SW 1271 (cell line): ENCODE data around the gene ATXN3.

Experiments
- DNase-seq, 2 experiments: peaks; one replicate each; lab custom pipeline; 2025; lab: John Stamatoyannopoulos, UW

The ATXN3 gene

DNA sequence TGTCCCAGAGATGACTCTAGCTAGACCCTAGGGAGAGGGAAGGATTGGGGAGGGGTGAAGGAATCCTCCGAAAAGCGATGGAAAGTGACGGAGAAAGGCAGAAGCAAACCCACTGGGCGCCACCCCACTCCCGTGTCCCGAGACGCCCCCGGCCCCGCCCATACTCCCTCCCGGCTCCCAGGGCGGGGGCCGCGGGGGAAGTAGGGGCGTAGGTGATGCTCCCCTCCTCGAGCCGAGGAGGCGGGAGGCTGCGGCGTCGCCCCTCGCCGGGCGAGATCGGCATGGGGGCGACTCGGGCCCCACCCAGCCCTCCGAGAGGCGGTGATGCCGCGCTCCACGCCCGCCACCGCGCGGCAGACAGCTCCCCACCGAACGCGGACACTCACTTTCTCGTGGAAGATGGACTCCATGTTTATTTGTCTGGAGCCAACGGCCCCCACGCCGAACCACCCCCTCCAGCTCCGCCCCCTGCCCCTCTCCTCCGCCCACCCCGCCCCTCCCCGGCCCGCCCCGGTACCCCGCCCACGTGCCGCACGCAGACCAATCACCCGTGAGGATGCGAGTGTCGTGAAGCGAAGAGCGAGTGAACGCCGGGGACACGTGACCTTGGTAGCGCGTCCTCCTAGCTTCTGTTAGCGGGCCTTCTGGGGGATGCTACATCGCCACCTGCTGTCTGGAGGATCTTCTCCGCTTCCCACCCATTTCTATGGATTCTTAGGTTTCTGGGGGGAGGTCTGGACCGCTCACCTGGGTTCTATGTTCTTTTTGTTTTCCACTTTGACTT, at the start of gene ATXN3:
Gene ATXN3 (minus strand): TSS at position 440 of the 784 bp plus-strand sequence. CDS start 30 bp downstream, at position 410.
- peak; percentile 95 to 98 for DNase-seq

DNA sequence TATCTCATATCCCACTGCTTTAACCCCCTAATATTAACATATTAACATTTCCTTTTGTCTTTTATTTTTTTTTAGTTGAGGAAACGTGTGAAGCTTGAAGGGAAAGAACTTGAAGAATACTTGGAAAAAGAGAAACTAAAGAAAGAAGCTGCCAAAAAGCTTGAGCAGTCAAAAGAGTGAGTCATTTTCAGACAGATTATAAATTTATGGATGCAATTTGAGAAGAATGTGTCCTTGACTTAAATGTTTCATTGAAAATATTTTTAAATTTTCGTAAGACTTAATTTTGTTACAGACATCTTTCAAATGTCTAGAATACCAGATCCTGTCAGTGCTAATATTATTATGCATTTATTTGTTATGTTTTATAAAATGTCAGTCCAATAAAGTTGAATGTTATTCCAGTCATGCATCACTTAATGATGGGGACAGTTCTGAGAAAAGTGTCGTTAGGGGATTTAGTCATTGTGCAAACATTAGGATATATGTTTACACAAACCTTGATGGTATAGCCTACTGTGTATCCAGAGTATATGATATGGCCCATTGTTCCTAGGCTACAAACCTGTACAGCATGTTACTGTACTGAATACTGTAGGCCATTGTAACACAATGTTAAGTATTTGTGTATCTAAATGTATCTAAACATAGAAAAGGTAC, 48.0 kb upstream of the ATXN3 start:
- DNase-seq = no peak

DNA sequence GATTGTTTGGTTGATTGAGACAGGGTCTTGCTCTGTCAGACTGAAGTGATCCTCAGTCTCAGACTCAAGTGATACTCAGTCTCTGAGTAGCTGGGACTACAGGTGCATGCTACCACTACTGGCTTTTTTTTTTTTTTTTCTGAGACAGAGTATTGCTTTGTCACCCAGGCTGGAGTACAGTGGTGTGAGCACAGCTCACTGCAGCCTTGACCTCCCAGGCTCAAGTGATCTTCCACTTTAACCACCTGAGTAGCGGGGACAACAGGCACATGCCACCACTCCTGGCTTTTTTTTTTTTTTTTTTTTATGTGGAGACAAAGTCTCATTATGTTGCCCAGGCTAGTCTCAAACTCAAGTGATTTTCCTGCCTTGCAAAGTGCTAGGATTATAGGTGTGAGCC, 47.2 kb upstream of the ATXN3 start:
- DNase-seq = no peak

DNA sequence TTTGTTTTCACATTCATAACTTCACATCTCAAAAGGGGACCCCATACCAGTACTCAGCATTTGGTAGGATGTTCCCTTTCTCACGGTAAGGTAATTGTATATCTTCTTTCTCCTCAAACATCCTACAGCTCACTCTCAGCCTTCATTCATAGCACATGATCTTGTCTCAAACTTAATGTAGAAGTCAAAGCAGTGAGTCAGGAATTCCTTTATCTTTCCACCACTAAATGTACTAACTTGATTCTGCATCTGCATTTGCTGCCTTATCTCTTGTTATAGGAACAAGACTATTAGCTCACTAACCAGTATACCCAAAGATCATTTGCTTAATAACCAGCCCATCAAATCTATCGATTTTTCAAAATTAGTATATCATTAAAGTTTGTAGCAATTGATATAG, 38.3 kb upstream of the ATXN3 start:
- no peak for DNase-seq

DNA sequence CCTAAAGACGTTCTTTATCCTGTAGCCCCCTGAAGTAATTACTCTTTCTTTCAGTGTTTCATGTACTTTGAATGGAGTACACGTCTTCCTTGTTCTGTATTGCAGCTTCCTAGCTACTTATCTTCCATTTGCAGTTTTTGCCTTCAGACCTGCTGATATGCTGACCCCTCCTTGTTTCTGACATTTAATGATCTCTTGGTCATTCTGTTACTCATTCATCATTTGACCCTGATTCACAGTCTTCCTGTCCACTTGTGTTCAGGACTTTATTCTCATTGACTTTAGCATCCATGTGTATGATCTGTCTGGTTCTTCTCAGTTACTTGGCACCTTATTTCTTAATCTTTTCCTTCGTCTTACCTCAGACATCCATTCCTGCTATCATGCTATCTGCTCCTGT, 37.6 kb upstream of the ATXN3 start:
- no peak for DNase-seq

DNA sequence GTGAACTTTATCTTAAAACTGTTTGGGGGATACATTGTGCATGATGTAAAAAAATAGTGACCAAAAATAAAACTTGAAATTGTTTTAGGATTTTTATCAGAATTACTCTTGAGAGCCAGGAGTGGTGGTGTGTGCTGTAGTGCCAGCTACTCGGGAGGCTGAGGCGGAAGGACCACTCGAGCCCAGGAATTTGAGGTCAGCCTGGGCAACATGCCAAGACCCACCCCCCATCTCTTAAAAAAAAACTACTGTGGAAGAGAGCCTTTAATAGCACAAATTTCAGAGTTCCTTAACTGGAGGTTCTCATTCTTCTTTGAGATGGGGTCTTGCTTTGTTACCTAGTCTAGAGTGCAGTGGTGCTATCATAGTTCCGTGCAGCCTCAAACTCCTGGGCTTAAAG, 36.9 kb upstream of the ATXN3 start:
- no peak for DNase-seq

DNA sequence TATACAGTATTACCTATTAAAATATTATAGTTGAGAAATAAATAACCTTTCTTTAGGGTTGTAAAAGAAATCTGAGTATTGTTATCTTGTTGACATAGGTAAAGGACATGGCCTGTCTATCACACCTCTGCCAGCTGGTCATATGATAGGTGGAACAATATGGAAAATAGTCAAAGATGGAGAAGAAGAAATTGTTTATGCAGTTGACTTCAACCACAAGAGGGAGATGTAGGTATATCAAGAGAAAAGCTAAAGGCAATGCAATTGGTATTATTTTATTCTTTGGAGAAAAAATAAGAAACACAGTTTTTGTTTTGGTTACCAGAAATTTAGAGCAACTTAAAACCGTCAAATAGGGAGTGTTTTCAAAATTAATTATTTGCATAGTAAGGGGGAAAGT, 28.9 kb upstream of the ATXN3 start:
- DNase-seq = peak in 1 of 2 experiments; percentile 63

DNA sequence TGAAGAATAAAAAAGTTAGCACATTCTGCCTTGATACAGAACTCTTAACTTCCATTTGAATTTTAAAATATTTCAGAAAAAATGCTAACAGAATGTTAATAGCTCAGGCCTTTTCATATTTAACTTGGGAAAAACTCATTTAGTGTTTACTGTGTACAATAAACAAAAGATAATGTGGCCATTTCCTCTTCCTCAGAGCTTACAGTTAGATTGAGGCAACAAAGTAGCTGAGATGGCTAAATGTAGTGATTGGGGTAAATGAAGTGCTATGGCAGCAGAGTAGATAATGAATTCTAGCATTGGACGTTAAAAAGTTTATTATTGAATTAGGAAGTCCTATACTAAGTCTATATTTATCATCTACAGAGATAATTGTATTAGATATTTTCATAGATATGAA, 28.1 kb upstream of the ATXN3 start:
- no peak for DNase-seq

DNA sequence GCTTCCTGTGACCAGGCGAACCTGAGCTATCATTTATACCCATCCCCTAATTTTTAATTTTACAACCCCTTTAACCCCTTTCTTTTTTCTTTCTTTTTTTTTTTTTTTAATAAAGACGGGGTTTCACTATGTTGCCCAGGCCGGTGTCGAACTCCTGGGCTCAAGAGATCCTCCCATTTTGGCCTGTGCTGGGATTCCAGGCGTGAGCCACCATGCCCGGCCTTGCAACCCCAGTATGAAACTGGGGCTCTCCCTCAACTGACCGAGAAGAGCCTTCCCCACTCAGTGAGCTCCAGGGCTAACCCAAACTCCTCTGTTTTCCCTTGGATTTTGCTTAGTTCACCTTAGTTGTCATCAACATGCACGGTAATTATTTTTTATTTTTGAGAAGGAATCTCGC, 16.4 kb upstream of the ATXN3 start:
- DNase-seq = no peak

DNA sequence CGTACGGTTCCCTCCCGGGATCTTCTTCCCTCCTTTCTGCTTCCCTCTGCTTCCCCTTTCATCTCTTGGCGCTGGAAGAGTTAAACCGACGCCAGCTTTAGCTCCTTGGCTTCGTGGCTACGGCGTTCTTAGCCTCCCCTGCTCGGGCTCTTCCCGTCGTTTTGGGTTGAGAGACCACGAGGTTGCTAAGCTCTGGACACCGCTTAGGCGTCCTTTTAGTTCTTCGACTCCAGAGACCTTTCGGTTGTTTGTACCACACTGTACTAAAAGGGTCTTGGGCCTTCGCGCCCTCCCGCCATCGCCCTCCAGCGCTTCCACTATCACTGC, 15.9 kb upstream of the ATXN3 start:
- peak in 1 of 2 experiments; percentile 31 for DNase-seq

DNA sequence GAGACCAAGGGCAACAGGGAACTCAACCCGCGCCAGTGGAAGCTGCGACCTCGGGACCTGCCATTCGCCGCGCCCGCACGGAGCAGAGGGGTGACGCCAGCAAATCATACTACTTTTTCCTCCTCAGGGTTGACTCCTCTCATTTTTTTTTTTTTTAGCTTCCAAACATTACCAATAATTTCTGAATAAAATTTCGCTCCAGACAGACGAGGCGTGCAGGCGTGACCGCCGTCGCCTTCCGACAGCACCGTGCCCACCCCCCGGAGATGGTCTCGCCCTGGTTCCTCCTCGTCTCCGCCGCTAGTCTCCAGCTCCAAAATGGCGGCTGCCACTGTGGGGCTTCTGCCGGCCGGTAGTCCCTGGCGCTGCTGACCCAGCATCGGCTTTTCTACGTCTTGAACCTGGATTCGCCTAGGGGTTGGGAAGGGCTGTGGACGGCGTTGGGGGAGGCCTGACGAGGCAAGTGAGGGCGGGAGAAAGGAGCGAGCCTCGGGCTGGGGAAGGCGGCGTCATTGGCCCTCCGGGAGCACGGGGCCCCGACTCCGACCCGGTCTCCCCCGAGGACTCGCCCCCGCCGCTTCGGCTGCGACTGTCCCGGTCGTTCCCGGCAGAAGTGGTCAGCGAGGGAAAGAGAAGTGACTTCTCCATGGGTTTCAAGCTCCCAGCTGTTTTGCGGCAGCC, 15.4 kb upstream of the ATXN3 start, which contains the start of the genes CPSF2 and NDUFB1:
Gene CPSF2 (plus strand): TSS at position 300 of the 681 bp plus-strand sequence. CDS start 9,016 bp downstream, outside the sequence.
Gene NDUFB1 (minus strand): TSS at position 37 of the 681 bp plus-strand sequence. CDS start 4,069 bp downstream, outside the sequence.
- peak; percentile 56 to 90 for DNase-seq

DNA sequence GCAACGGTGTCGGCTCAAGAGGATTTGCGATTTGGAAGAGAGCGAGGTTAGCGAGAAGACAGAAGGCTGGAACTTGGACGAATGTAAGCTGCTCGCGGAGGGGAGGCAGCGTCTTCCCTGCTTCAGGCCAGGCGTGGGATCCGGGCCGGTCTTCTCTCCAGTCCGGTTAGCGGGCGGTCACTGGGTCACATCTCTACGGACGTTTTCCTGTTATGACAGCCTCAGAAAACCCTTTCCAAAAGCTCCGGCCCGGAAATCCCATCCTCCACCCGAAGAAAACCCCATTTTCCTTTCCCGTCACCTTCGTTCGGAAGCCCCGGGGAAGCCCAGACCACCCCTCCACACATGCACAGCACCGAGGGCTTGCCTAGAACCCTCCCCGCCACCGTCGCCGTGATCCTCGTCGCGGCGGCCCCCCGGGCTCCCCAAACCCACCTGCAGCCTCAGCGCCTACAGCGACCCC, 14.9 kb upstream of the ATXN3 start:
- peak in 1 of 2 experiments; percentile 53 for DNase-seq

DNA sequence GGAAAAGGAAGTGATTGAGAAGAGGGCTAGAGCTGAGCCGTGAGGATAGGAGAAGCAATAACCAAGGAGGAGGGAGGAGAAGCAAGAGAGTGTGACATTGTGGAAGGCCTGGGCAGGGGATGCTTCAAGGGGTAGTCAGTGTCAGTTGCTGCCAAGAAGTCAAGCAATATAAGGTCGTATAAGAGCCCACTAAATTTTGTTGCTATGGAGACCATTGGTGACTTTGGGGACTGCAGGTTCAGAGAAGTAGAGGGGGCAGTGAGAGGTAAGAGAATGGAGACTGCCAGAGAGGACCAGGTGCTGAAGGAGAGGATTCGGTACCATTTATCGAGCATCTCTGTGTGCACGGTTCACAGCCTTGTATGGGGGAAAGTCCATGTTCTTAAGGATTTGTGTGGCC, 3.1 kb upstream of the ATXN3 start:
- no peak for DNase-seq

DNA sequence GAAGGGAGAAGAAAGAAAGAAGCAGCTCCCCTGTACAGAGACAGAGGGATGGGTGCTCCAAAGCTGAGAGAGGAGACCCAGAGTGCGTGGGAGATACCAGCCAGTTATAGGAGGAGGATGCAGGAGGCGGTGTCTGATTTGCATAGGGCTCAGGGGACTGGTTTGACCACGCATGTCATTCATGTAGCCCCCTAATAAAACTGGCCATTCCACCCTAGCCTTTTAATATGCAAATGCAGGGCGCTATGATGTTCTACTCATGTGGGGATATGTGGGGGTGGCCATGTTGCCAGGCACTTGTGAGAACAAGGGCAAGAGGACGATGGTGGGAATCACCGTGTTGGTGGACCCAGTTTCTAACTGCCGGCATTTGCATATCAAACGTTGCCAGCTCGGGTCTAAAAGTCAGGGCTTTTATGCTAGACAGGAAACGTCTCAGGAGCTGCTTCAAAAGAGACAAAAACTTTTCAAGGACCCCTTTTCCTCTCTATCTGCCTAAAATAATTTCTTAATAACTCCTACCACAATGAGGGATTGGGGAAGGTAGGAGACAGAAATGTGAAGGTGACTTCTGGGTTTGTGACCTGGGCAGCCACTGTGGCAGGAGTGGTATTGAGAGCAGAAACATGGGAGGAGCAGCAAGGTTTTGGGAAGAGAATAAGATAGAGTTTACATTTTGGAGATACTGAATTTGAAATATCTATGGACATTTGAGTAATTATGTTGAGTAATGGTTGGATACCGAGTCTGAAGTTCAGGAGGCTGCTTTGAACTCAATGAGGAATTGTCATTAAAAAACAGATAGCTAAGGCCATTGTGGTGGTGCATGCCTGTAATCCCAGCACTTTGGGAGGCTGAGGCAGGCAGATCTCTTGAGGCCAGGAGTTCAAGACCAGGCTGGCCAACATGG, 2.2 kb upstream of the ATXN3 start:
- DNase-seq = no peak

DNA sequence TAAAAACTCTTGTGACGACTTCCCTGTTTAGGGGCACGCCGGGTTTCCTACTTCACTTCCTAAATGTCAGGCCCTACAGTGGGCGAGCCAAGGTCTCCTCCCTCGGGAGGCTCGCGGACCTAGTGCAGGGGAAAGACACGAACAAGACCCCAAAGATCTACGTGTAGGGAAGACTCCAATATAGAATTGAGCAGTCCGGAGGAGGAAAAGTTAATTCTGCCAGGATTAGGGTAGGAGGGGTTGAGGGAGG, 564 bp downstream of the ATXN3 start:
- DNase-seq = peak in 1 of 2 experiments; percentile 78

DNA sequence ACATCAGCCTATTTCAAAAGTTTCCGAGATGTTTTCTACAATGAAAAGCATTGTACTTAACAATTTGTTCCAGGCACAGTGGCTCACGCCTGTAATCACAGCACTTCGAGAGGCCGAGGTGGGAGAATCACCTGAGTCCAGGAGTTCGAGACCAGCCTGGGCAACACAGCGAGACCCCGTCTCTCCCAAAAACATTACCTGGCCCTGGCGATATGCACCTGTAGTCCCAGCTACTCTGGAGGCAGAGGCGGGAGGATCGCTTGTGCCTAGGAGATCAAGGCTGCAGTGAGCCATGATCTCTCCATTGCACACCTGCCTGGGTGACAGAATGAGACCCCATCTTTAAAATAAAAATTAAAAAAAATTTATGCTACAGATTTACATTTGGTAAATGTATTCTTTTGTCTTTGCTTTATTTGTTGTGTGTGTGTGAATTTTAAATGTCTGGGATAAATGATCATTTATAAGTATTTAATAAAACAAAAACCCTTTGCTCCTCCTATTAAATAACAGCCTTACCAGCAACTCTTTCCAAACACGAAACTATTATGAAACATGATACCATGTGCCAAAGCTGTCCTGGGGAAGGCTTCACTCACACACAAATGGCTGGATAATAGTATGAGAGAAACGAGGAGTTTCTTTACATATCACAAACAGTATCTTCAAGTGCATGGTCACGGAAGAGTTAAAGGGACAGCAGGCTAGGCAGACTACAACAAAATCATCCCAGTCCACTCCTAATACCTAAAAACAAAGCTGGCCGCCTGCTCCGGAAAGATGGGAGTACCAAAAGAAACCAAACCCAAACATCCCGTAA, 1.1 kb downstream of the ATXN3 start:
- DNase-seq = no peak

DNA sequence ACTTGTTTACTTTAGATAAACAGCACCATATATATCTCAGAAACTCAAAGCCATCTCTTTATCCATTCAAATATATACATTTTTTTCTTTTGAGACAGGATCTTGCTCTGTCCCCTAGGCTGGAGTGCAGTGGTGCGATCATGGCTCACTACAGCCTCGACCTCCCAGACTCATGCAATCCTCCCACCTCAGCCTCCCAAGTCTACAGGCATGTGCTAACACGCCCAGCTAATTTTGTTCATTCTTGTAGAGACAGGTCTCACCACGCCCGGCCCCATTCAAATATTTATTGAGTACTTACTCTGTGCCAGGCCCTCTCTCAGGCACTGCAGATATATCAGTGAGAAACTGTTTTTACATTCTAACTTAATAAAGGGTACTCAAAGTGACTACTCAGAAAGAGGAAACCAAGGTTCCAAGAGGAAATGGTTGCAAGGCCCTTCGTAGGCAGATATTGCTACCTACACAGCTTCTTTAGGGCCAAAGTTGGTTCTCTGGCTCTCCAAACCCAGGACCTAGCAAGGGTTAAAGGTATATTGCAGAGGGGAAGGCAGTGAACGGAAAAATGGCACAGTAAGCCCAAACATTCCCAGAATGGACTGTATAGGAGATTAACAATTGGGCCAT, 2.9 kb downstream of the ATXN3 start:
- DNase-seq = no peak

DNA sequence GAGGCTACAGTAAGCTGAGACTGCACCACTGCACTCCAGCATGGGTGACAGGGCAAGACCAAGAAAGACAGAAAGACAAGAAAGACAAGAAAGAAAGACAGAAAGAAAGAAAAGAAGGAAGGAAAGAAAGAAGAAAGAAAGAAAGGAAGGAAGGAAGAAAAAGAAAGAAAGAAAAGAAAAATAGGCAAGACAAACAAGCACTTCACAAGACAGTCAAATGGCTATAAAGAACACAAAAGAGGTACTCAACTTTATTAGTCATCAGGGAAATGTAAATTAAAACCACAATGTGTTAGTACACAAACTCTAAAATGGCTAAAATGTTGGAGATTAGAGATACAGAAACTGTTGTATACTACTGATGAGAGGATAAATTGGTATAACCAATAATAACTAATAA, 6.6 kb downstream of the ATXN3 start:
- no peak for DNase-seq

DNA sequence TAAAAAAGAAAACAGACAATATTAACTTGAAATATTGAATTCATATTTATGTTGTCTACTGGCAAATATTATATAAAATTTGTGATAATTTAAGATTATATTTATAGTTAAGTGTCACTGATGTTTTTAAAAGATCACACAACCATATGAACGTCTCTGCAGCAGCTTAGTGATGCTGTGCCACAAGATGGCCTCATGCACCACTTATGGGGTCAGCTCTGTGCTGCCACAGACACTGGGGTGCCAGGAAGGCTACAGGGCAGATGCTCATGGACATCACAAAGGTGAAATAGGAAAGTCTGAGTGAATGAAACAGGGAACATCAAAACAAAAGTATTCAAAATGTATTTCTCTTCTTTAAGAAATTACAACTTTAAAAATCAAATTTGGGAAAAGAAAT, 13.1 kb downstream of the ATXN3 start:
- peak in 1 of 2 experiments; percentile 14 for DNase-seq

DNA sequence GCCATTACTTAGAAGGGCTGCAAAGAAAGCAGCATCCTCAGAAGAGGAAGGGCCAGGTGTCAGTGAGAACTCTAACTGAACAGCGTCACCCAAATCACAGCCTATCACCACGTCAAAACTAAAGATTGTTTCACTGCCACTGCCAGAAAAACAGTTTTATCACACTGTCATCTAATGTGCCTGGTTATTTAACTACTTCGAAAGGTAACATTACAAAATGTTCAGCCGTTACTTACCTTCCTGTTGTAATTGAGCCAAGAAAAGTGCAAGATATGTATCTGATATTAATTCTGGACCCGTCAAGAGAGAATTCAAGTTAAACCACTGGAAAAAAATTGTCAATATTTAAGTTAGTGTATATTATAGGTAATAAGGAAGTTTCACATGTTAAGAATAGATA, 17.9 kb downstream of the ATXN3 start:
- no peak for DNase-seq

DNA sequence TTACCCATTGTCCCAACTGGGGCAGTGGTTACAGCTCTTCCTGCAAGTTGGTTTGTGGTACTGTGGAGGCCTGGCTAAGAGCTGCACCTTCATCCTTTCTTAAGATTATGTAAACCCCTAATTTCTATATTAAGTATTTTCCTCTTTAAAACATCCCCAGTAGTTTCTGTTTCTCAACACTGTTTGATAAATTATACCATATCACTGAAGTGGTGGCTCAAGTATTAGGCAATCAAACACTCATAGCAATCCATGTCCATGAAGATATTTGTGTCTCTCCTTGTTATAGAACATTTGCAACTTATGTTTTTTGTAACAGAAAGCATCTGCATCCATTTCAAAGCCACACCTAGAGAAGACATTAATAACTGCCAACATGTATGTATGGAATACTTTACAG, 31.8 kb downstream of the ATXN3 start:
- no peak for DNase-seq
